NCI-H128 (cell line): Measurements from ENCODE around the gene FOXN1.
"Not testable (repeated sequence)": the region's sequence is repeated elsewhere in the genome, so short reads cannot be mapped to it uniquely, and the experiment has no call there.

ENCODE experiments used
- DNase-seq: peaks from one replicate; lab custom pipeline; 2025; ENCODE audit not compliant: unreplicated experiment; lab: John Stamatoyannopoulos, UW

FOXN1 gene

GRCh38 chr17:28499684-28500357 is 6.3 kb upstream of the FOXN1 start:
- DNase-seq, result no peak

DNA sequence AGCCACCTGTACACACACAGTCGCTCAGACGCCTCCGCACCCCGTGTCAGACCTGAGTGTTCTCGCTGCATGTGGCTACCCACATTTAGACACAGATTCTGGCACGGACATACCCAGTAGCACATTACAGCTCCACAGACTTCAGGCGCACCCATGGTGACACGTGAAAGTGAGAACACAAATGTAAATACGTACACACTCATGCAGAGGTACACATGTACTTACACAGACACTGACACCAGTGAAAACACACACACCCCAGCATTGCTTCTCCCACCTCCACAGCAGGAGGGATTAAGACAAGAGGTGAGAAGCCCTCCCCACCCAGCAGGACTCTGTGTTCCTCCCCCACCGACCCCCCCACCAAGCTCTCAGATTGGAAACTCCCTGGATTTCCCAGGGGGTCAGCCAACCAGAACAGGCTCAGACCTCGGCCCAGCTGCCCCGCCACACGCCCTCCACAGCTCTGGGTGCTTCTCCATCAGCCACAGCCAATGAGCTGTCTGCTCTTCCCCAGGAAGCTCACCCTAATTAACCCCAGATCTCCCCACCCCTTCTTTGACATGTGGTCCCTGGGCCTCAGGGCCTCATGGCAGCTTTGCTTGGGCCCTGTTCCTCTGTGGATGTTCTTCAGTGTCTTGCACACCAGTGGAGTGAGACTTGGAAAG is 5.3 kb upstream of the FOXN1 start:
- DNase-seq, result no peak

- no peak for DNase-seq
Measured at GRCh38 chr17:28501421-28502284, 4.5 kb upstream of the FOXN1 start.

GRCh38 chr17:28503420-28503819 is 2.7 kb upstream of the FOXN1 start:
- no peak for DNase-seq

- no peak for DNase-seq
Measured at GRCh38 chr17:28506763-28507487, 777 bp downstream of the FOXN1 start.

DNA sequence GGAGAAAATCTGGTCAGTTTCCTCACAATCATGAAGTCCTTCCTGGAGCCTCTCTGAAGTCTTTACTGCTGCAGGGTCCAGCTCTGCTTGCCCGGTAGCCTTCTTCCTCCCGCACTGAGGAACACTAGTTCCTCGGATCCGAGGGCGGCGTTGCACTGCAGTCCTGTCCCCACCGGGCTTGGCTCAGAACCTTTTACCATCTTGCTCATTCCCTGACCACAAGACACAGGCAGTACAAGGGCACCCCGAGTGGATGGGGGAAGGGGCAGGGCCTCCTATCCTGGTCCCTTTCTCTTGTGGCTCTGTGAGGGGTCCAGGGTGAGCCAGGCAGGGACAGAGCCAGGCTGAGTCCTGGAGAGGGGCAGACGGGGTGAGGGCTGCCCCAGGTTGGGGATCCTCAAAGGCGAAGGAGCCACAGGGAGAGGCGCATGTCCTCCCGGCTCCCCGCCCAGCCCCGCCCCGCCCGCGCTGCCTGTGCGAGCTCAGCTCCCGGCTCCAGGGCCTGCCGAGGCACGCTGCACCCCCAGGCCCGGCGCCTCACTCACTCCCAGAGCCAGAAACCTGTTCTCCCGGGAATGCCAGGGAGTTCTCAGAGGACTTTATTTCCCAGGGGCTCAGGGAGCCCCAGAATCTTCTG is 1.5 kb downstream of the FOXN1 start:
- no peak for DNase-seq

- no peak for DNase-seq
Measured at GRCh38 chr17:28508211-28508724, 2.1 kb downstream of the FOXN1 start.

DNA sequence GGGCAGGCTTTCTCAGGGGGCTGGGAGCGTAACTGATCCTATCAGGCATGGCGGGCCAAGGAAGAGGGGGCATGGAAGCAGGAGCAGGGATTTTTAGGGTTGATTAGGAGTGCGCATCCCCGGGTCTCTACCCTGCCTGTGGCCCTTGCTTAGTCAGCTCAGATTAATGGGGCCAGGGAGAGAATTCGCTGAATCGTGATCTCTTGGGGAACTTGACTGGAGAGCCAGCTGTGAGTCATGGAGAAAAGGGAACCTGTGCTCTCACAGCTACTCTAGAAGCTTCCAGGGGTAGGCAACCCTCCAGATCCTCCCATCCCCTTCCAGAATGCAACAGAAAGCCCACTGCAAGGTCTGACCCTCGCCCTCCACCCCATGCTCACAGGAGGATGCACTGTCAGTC is 3.6 kb downstream of the FOXN1 start:
- DNase-seq, result no peak

- DNase-seq, result no peak
Measured at GRCh38 chr17:28511858-28512461, 5.8 kb downstream of the FOXN1 start.

GRCh38 chr17:28513476-28513875 is 7.3 kb downstream of the FOXN1 start:
- no peak for DNase-seq

- DNase-seq, result no peak
Measured at GRCh38 chr17:28514561-28515002, 8.4 kb downstream of the FOXN1 start.

DNA sequence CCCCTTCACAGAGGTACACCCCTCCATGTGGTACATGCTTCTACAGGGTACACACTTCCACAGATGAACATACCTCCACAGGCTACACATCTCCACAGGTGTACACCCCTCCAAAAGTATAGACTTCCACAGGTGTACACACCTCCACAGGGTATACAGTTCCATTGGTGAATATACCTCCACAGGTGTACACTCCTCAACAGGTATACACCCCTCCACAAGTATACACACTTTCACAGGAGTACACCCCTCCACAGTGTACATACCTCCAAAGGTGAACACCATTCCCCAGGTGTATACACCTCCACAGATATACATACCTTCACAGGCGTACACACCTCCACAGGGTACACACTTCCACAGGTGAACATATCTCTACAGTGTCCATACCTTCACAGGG is 9.4 kb downstream of the FOXN1 start:
- DNase-seq, result no peak

DNA sequence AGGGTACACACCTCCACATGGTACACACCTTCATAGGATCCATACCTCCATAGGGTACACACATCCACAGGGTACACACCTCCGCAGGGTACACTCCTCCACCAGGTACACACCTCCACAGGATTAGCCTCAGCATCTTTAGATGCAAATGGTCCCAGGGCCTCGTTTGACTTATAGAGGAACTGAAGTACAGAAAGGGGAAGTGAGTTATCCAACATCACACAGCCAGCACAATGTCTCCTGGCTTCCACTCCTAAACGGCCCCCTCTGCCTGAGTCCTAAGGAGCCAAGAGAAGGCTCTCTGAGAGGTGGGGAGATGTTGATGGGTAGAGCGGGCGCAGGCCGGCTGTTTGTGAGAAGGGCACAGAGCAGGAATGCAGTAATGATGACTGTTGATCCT is 12.0 kb downstream of the FOXN1 start:
- no peak for DNase-seq

GRCh38 chr17:28518578-28518977 is 12.4 kb downstream of the FOXN1 start:
- no peak for DNase-seq

GRCh38 chr17:28519236-28519635 is 13.1 kb downstream of the FOXN1 start:
- DNase-seq, result no peak

- DNase-seq, result no peak
Measured at GRCh38 chr17:28520687-28521086, 14.5 kb downstream of the FOXN1 start.

GRCh38 chr17:28521311-28522085 is 15.3 kb downstream of the FOXN1 start:
- no peak for DNase-seq

DNA sequence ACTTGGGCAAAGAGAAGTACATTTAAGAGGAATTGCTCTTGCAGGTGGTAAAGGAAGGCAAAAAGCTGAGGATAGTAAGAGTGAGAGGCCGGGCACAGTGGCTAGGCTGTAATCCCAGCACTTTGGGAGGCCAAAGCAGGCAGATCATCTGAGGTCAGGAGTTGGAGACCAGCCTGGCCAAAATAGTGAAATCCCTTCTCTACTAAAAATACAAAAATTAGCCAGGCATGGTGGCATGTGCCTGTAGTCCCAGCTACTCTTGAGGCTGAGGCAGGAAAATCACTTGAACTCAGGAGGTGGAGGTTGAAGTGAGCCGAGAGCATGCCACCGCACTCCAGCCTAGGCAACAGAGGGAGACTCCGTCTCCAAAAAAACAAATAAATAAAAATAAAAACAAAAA is 16.1 kb downstream of the FOXN1 start:
- DNase-seq, result not testable (repeated sequence)

DNA sequence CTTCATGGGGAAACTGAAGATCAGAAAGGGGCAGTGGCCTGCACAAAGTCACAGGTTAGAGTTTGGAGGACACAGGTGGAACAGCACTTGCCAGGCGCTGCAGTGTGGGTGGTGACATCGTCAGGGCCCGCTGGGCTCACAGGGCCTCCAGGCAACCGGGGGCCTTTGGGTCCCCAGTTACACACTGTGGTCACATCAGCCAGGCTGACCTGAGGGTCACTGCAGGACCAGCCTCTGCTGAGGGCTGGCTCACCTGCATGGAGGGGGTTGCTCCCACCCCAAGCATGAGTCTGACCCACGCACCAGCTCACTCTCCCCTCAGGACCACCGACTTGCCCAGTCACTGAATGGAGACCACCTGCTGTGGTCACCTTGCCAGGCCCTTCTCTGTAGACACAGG is 17.0 kb downstream of the FOXN1 start:
- no peak for DNase-seq
